ENCODE results near the gene CBR1. TPM values are rescaled to one million over a fixed set of nuclear protein-coding genes. Genes with fewer than 3 reads are reported as not detected.

CBR1 gene
- total and polyA plus RNA-seq, 2 of the 13 experiments (the other 11 are each of a cell fraction or from before 2014, with no cell fraction given): 33.7 to 38.7 TPM

GRCh38 chr21:36038701-36039497, 30.9 kb upstream of the CBR1 start (continued):
- no peak for TF ChIP-seq ZMYM4 (CRISPR knock-in tag; IDR thresholded peaks at IDR 0.05)
- no peak for TF ChIP-seq MEF2D (CRISPR knock-in tag; IDR thresholded peaks at IDR 0.05)

- ATAC-seq (no peak), FAIRE-seq (no peak), DNase-seq (ENCODE audit: low spot score) (no peak)
- Histone ChIP-seq H3K4me2 (ENCODE audit: low read depth, low read length) (no peak overlapping the region), H3K36me3 (replicated peaks in 1 of 2; ENCODE audit: control insufficient read depth in 1 of 2, insufficient read depth in 2 of 2, low read length in 2 of 2) (peaks cover 23 to 58% of the 10 kb centered on the region in 2 experiments), H2AFZ (ENCODE audit: low read length) (no peak overlapping the region), H3K27me3 (ENCODE audit: control insufficient read depth in 1 of 2, insufficient read depth in 2 of 2, low read length in 2 of 2) (no peaks in the 10 kb centered on the region), H3K9ac (ENCODE audit: insufficient read depth, low read depth, low read length) (no peak overlapping the region), H3K27ac (ENCODE audit: extremely low read length, insufficient read depth, low read length) (no peak overlapping the region), H3K9me3 (ENCODE audit: low read length) (no peaks in the 10 kb centered on the region), H3K79me2 (ENCODE audit: insufficient read depth, low read length) (no peaks in the 10 kb centered on the region), H3K4me1 (ENCODE audit: insufficient read depth, low read length) (peaks cover 5% of the 10 kb centered on the region; the same call in 1 of the 2 replicates), H4K20me1 (ENCODE audit: insufficient read depth, low read length) (no peaks in the 10 kb centered on the region), H3K4me3 (replicated peaks in 1 of 3; ENCODE audit: insufficient read depth in 1 of 3, low read depth in 2 of 3, low read length in 3 of 3) (no peak overlapping the region)
- no TSS peak for BruUV-seq (replicated peaks)
- intact Hi-C loops (cut with micrococcal nuclease; ENCODE audit: unreplicated experiment): no loop called here
- ChIA-PET CTCF (ENCODE audit: low intra/inter-chr PET ratio, low total read pairs) (no interaction called here), POLR2A (no interaction called here)
- WGBS (ENCODE audit: low lambda C conversion rate): 89% methylated on average over 3 of the region's 6 CpGs
- in situ Hi-C loops (cut with HindIII; ENCODE audit: extremely low pct_ligation_motif_present, low pct_unique_long_range_greater_than_20kb): no loop called here
- TF ChIP-seq CBX2 (IDR thresholded peaks at IDR 0.05; ENCODE audit: low read depth, low read length): no peak
- TF ChIP-seq CBX2 (CRISPR knock-in tag; IDR thresholded peaks at IDR 0.05; ENCODE audit: low read depth): no peak
- no peak for TF ChIP-seq RFX1 (IDR thresholded peaks at IDR 0.05)
- TF ChIP-seq ZNF12 (CRISPR knock-in tag; IDR thresholded peaks at IDR 0.05): no peak
- TF ChIP-seq ZNF546 (CRISPR knock-in tag; conservative IDR thresholded peaks at IDR 0.05): no peak
- TF ChIP-seq ZNF362 (CRISPR knock-in tag; IDR thresholded peaks at IDR 0.05; ENCODE audit: borderline replicate concordance): no peak
- no peak for TF ChIP-seq ZNF766 (CRISPR knock-in tag; IDR thresholded peaks at IDR 0.05; ENCODE audit: borderline replicate concordance)
- no peak for TF ChIP-seq ZNF382 (CRISPR knock-in tag; IDR thresholded peaks at IDR 0.05; ENCODE audit: borderline replicate concordance)
- no peak for TF ChIP-seq HOXA7 (CRISPR knock-in tag; IDR thresholded peaks at IDR 0.05)
- no peak for TF ChIP-seq CHD4 (IDR thresholded peaks at IDR 0.05; ENCODE audit: borderline replicate concordance, low read length)
- TF ChIP-seq KIAA2018 (CRISPR knock-in tag; IDR thresholded peaks at IDR 0.05; ENCODE audit: borderline replicate concordance): no peak
- no peak for TF ChIP-seq MEF2D (CRISPR knock-in tag; IDR thresholded peaks at IDR 0.05)
These were observed 30.0 kb upstream of the CBR1 start for GRCh38 chr21:36039861-36040260.
